IPS-20b (cell line): ENCODE data around the gene MALRD1.

Experiments used
- H3K27ac ChIP-seq: one replicate; pipeline ENCODE4 v1.5.1; 2013; ENCODE audit warnings: low read length
- H3K27me3 ChIP-seq: 2 replicates; pipeline ENCODE4 v1.6.1; 2013; ENCODE audit warnings: mild to moderate bottlenecking, low read length, inconsistent platforms; ENCODE audit not compliant: insufficient read depth
- H3K36me3 ChIP-seq: 2 replicates; pipeline ENCODE4 v1.6.1; 2013; ENCODE audit warnings: low read depth, mild to moderate bottlenecking, inconsistent platforms, low read length, moderate library complexity; ENCODE audit not compliant: insufficient read depth
- H3K4me1 ChIP-seq: 2 replicates; pipeline ENCODE4 v1.6.1; 2013; ENCODE audit warnings: mild to moderate bottlenecking, control low read depth, inconsistent platforms, low read length, moderate library complexity; ENCODE audit not compliant: insufficient read depth
- H3K4me3 ChIP-seq: 2 replicates; pipeline ENCODE4 v1.5.1; 2013; ENCODE audit warnings: mild to moderate bottlenecking, low read length, inconsistent platforms
- H3K9ac ChIP-seq: 2 replicates; pipeline ENCODE4 v1.6.1; 2013; ENCODE audit warnings: low read depth, mild to moderate bottlenecking, inconsistent platforms, low read length, moderate library complexity
- H3K9me3 ChIP-seq: 2 replicates; pipeline ENCODE4 v1.6.1; 2013; ENCODE audit warnings: mild to moderate bottlenecking, low read depth, low read length, inconsistent platforms; ENCODE audit not compliant: insufficient read depth

The MALRD1 gene

GRCh38 chr10:19704544-19704943, 655.9 kb downstream of the MALRD1 start:
- Histone ChIP-seq H3K27ac (no peak overlapping the region), H3K9me3 (no peaks in the 10 kb centered on the region), H3K4me3 (no peak overlapping the region), H3K9ac (no peak overlapping the region), H3K4me1 (no peaks in the 10 kb centered on the region), H3K36me3 (no peaks in the 10 kb centered on the region), H3K27me3 (no peaks in the 10 kb centered on the region)

GRCh38 chr10:19705250-19705649, 656.6 kb downstream of the MALRD1 start:
- H3K4me1 ChIP-seq, result no peaks in the 10 kb centered on the region
- H3K9me3 ChIP-seq, result no peaks in the 10 kb centered on the region
- no peaks in the 10 kb centered on the region for H3K36me3 ChIP-seq
- no peaks in the 10 kb centered on the region for H3K27me3 ChIP-seq
- no peak overlapping the region for H3K9ac ChIP-seq
- H3K4me3 ChIP-seq, result no peak overlapping the region
- H3K27ac ChIP-seq, result no peak overlapping the region

GRCh38 chr10:19706904-19707303, 658.3 kb downstream of the MALRD1 start:
- H3K9ac ChIP-seq, result no peak overlapping the region
- H3K36me3 ChIP-seq, result no peaks in the 10 kb centered on the region
- H3K9me3 ChIP-seq, result peaks cover 6% of the 10 kb centered on the region; the same call in 1 of the 2 replicates
- H3K4me1 ChIP-seq, result no peaks in the 10 kb centered on the region
- no peak overlapping the region for H3K4me3 ChIP-seq
- H3K27me3 ChIP-seq, result no peaks in the 10 kb centered on the region
- no peak overlapping the region for H3K27ac ChIP-seq

- Histone ChIP-seq H3K27me3 (no peaks in the 10 kb centered on the region), H3K9ac (no peak overlapping the region), H3K9me3 (peaks cover 8% of the 10 kb centered on the region; the same call in 1 of the 2 replicates), H3K4me3 (no peak overlapping the region), H3K27ac (no peak overlapping the region), H3K4me1 (no peaks in the 10 kb centered on the region), H3K36me3 (no peaks in the 10 kb centered on the region)
These were observed 658.8 kb downstream of the MALRD1 start for GRCh38 chr10:19707376-19707775.

- Histone ChIP-seq H3K9ac (no peak overlapping the region), H3K4me3 (no peak overlapping the region), H3K9me3 (peaks cover 8% of the 10 kb centered on the region; the same call in 1 of the 2 replicates), H3K4me1 (no peaks in the 10 kb centered on the region), H3K27me3 (no peaks in the 10 kb centered on the region), H3K27ac (no peak overlapping the region), H3K36me3 (no peaks in the 10 kb centered on the region)
These were observed 659.4 kb downstream of the MALRD1 start for GRCh38 chr10:19708031-19708430.

GRCh38 chr10:19710600-19710999, 662.0 kb downstream of the MALRD1 start:
- Histone ChIP-seq H3K27me3 (no peaks in the 10 kb centered on the region), H3K4me3 (no peak overlapping the region), H3K9ac (no peak overlapping the region), H3K27ac (no peak overlapping the region), H3K9me3 (peaks cover 8% of the 10 kb centered on the region; the same call in 1 of the 2 replicates), H3K36me3 (no peaks in the 10 kb centered on the region), H3K4me1 (no peaks in the 10 kb centered on the region)

GRCh38 chr10:19713159-19713558, 664.6 kb downstream of the MALRD1 start:
- Histone ChIP-seq H3K27me3 (no peaks in the 10 kb centered on the region), H3K9me3 (peaks cover 8% of the 10 kb centered on the region; the same call in 1 of the 2 replicates), H3K4me3 (no peak overlapping the region), H3K36me3 (no peaks in the 10 kb centered on the region), H3K9ac (no peak overlapping the region), H3K4me1 (no peaks in the 10 kb centered on the region), H3K27ac (no peak overlapping the region)

- no peak overlapping the region for H3K9ac ChIP-seq
- no peaks in the 10 kb centered on the region for H3K36me3 ChIP-seq
- no peak overlapping the region for H3K27ac ChIP-seq
- H3K27me3 ChIP-seq, result no peaks in the 10 kb centered on the region
- peaks cover 8% of the 10 kb centered on the region; the same call in 1 of the 2 replicates for H3K9me3 ChIP-seq
- no peak overlapping the region for H3K4me3 ChIP-seq
- H3K4me1 ChIP-seq, result no peaks in the 10 kb centered on the region
These were observed 665.4 kb downstream of the MALRD1 start for GRCh38 chr10:19713800-19714525.

- H3K27ac ChIP-seq, result no peak overlapping the region
- no peaks in the 10 kb centered on the region for H3K4me1 ChIP-seq
- H3K9me3 ChIP-seq, result no peaks in the 10 kb centered on the region
- no peak overlapping the region for H3K9ac ChIP-seq
- H3K4me3 ChIP-seq, result no peak overlapping the region
- no peaks in the 10 kb centered on the region for H3K27me3 ChIP-seq
- no peaks in the 10 kb centered on the region for H3K36me3 ChIP-seq
These were observed 670.7 kb downstream of the MALRD1 start for GRCh38 chr10:19719284-19719683.

GRCh38 chr10:19724287-19724686, 675.7 kb downstream of the MALRD1 start:
- H3K36me3 ChIP-seq, result no peaks in the 10 kb centered on the region

GRCh38 chr10:19728376-19728775, 679.8 kb downstream of the MALRD1 start:
- H3K4me3 ChIP-seq, result no peak overlapping the region
- no peaks in the 10 kb centered on the region for H3K9me3 ChIP-seq
- no peaks in the 10 kb centered on the region for H3K27me3 ChIP-seq

More at GRCh38 chr10:19724287-19724686, 675.7 kb downstream of the MALRD1 start:
- H3K27me3 ChIP-seq, result no peaks in the 10 kb centered on the region
- no peak overlapping the region for H3K9ac ChIP-seq
- no peaks in the 10 kb centered on the region for H3K4me1 ChIP-seq
- H3K27ac ChIP-seq, result no peak overlapping the region
- H3K4me3 ChIP-seq, result no peak overlapping the region
- H3K9me3 ChIP-seq, result no peaks in the 10 kb centered on the region

GRCh38 chr10:19728964-19729363, 680.4 kb downstream of the MALRD1 start:
- Histone ChIP-seq H3K27me3 (no peaks in the 10 kb centered on the region), H3K36me3 (no peaks in the 10 kb centered on the region), H3K9me3 (no peaks in the 10 kb centered on the region), H3K4me3 (no peak overlapping the region), H3K4me1 (no peaks in the 10 kb centered on the region), H3K9ac (no peak overlapping the region), H3K27ac (no peak overlapping the region)

More at GRCh38 chr10:19728376-19728775, 679.8 kb downstream of the MALRD1 start:
- Histone ChIP-seq H3K9ac (no peak overlapping the region), H3K36me3 (no peaks in the 10 kb centered on the region), H3K4me1 (no peaks in the 10 kb centered on the region), H3K27ac (no peak overlapping the region)
